ENCODE results near the gene PROC. TPM values are rescaled to one million over a fixed set of nuclear protein-coding genes. Genes with fewer than 3 reads are reported as not detected.

PROC gene
- total RNA-seq, 1 experiment from 2014 or later, result not detected

GRCh38 chr2:127449414-127449813 is 31.2 kb downstream of the PROC start:
- RAD21 ChIA-PET (ENCODE audit: low non-redundant PET in 1 of 2, low total read pairs in 2 of 2, uncharacterized antibody in 2 of 2, unreplicated experiment in 2 of 2), result no interaction called here
- Histone ChIP-seq H3K9ac (ENCODE audit: low read length) (no peak overlapping the region), H2AFZ (ENCODE audit: low read depth, low read length, poor library complexity, severe bottlenecking) (no peak overlapping the region), H3K27ac (ENCODE audit: low read depth, low read length) (no peak overlapping the region), H3K4me1 (ENCODE audit: control insufficient read depth in 1 of 2, insufficient read depth in 2 of 2, low read length in 2 of 2) (peaks cover 2 to 7% of the 10 kb centered on the region in 2 experiments), H4K20me1 (ENCODE audit: insufficient read depth) (no peaks in the 10 kb centered on the region), H3K4me3 (replicated peaks in 1 of 2; ENCODE audit: low read depth in 1 of 2, low read length in 2 of 2) (no peak overlapping the region), H3K4me2 (ENCODE audit: low read length) (no peak overlapping the region), H3K9me2 (ENCODE audit: insufficient read depth) (no peaks in the 10 kb centered on the region), H3K9me3 (ENCODE audit: control insufficient read depth in 1 of 2, insufficient read depth in 1 of 2, low read depth in 1 of 2, low read length in 2 of 2) (no peaks in the 10 kb centered on the region), H3K79me2 (ENCODE audit: insufficient read depth, low read length) (no peaks in the 10 kb centered on the region), H3K27me3 (ENCODE audit: insufficient read depth, low read length) (no peaks in the 10 kb centered on the region), H3K36me3 (ENCODE audit: control insufficient read depth in 1 of 2, insufficient read depth in 2 of 2, low read length in 2 of 2) (no peaks in the 10 kb centered on the region)
- no TSS peak for BruUV-seq (replicated peaks)
- CTCF ChIA-PET, result no interaction called here
- intact Hi-C loops (cut with micrococcal nuclease), result no loop called here
- DNase-seq (ENCODE audit: low read depth, low spot score), result no peak
- no peak for ATAC-seq
- POLR2A ChIA-PET, result no interaction called here
- TF ChIP-seq TCF7L2 (IDR thresholded peaks at IDR 0.05; ENCODE audit: borderline replicate concordance, extremely low read depth, insufficient read depth, insufficient read length), result no peak
- TF ChIP-seq ZFX (IDR thresholded peaks at IDR 0.05), result no peak
- TF ChIP-seq EGR1 (IDR thresholded peaks at IDR 0.05; ENCODE audit: low read depth), result no peak
- TF ChIP-seq SIN3A (IDR thresholded peaks at IDR 0.05; ENCODE audit: low read depth), result no peak
- TF ChIP-seq, protein P1, sequence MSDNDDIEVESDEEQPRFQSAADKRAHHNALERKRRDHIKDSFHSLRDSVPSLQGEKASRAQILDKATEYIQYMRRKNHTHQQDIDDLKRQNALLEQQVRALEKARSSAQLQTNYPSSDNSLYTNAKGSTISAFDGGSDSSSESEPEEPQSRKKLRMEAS (IDR thresholded peaks at IDR 0.05), result no peak
- TF ChIP-seq POLR2AphosphoS5 (IDR thresholded peaks at IDR 0.05; ENCODE audit: low read depth, low read length), result no peak
- no peak for TF ChIP-seq CBX3 (IDR thresholded peaks at IDR 0.05; ENCODE audit: low read depth)
- TF ChIP-seq JUND (IDR thresholded peaks at IDR 0.05), result no peak
- TF ChIP-seq EZH2phosphoT487 (IDR thresholded peaks at IDR 0.05; ENCODE audit: borderline replicate concordance), result no peak
- TF ChIP-seq FOSL1 (IDR thresholded peaks at IDR 0.05; ENCODE audit: low read depth), result no peak
- TF ChIP-seq RAD21 (IDR thresholded peaks at IDR 0.05; ENCODE audit: low read depth), result no peak

GRCh38 chr2:127449898-127450297 is 31.7 kb downstream of the PROC start:
- no peaks in the 10 kb centered on the region for H3K9me3 ChIP-seq (ENCODE audit: control insufficient read depth in 1 of 2, insufficient read depth in 1 of 2, low read depth in 1 of 2, low read length in 2 of 2)
- CTCF ChIA-PET, result no interaction called here
- no peaks in the 10 kb centered on the region for H4K20me1 ChIP-seq (ENCODE audit: insufficient read depth)
- TF ChIP-seq POLR2A (IDR thresholded peaks at IDR 0.05; ENCODE audit: borderline replicate concordance, extremely low read depth, insufficient read depth, insufficient read length), result no peak
- TF ChIP-seq CEBPB (IDR thresholded peaks at IDR 0.05; ENCODE audit: low read depth), result no peak
- no peak for TF ChIP-seq EGR1 (IDR thresholded peaks at IDR 0.05; ENCODE audit: low read depth)
- no peak for TF ChIP-seq ELF1 (IDR thresholded peaks at IDR 0.05; ENCODE audit: borderline replicate concordance, low read depth)
- TF ChIP-seq, protein P2, sequence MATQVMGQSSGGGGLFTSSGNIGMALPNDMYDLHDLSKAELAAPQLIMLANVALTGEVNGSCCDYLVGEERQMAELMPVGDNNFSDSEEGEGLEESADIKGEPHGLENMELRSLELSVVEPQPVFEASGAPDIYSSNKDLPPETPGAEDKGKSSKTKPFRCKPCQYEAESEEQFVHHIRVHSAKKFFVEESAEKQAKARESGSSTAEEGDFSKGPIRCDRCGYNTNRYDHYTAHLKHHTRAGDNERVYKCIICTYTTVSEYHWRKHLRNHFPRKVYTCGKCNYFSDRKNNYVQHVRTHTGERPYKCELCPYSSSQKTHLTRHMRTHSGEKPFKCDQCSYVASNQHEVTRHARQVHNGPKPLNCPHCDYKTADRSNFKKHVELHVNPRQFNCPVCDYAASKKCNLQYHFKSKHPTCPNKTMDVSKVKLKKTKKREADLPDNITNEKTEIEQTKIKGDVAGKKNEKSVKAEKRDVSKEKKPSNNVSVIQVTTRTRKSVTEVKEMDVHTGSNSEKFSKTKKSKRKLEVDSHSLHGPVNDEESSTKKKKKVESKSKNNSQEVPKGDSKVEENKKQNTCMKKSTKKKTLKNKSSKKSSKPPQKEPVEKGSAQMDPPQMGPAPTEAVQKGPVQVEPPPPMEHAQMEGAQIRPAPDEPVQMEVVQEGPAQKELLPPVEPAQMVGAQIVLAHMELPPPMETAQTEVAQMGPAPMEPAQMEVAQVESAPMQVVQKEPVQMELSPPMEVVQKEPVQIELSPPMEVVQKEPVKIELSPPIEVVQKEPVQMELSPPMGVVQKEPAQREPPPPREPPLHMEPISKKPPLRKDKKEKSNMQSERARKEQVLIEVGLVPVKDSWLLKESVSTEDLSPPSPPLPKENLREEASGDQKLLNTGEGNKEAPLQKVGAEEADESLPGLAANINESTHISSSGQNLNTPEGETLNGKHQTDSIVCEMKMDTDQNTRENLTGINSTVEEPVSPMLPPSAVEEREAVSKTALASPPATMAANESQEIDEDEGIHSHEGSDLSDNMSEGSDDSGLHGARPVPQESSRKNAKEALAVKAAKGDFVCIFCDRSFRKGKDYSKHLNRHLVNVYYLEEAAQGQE (IDR thresholded peaks at IDR 0.05; ENCODE audit: low read depth), result no peak
- no peak for TF ChIP-seq ATF3 (IDR thresholded peaks at IDR 0.05)
- TF ChIP-seq EZH2 (IDR thresholded peaks at IDR 0.05), result no peak
- no peak for TF ChIP-seq TCF7L2 (IDR thresholded peaks at IDR 0.05; ENCODE audit: borderline replicate concordance, extremely low read depth, insufficient read depth, insufficient read length)
- TF ChIP-seq EZH2phosphoT487 (IDR thresholded peaks at IDR 0.05; ENCODE audit: borderline replicate concordance), result no peak
- TF ChIP-seq YY1 (IDR thresholded peaks at IDR 0.05; ENCODE audit: extremely low read depth, insufficient replicate concordance, low read depth, low read length), result no peak
- no peak for TF ChIP-seq RAD21 (IDR thresholded peaks at IDR 0.05; ENCODE audit: low read depth)

More at GRCh38 chr2:127449898-127450297, 31.7 kb downstream of the PROC start:
- no TSS peak for BruUV-seq (replicated peaks)
- H3K4me1 ChIP-seq (ENCODE audit: control insufficient read depth in 1 of 2, insufficient read depth in 2 of 2, low read length in 2 of 2), result peaks cover 6 to 11% of the 10 kb centered on the region in 2 experiments
- ATAC-seq (no peak), DNase-seq (ENCODE audit: low read depth, low spot score) (no peak)
- H3K9me2 ChIP-seq (ENCODE audit: insufficient read depth), result no peaks in the 10 kb centered on the region
- no peak overlapping the region for H3K9ac ChIP-seq (ENCODE audit: low read length)
- no peak overlapping the region for H2AFZ ChIP-seq (ENCODE audit: low read depth, low read length, poor library complexity, severe bottlenecking)
- H3K4me2 ChIP-seq (ENCODE audit: low read length), result no peak overlapping the region
- no peaks in the 10 kb centered on the region for H3K79me2 ChIP-seq (ENCODE audit: insufficient read depth, low read length)
- ChIA-PET RAD21 (ENCODE audit: low non-redundant PET in 1 of 2, low total read pairs in 2 of 2, uncharacterized antibody in 2 of 2, unreplicated experiment in 2 of 2) (no interaction called here), POLR2A (no interaction called here)
- no peak overlapping the region for H3K27ac ChIP-seq (ENCODE audit: low read depth, low read length)
- intact Hi-C loops (cut with micrococcal nuclease), result no loop called here
- no peaks in the 10 kb centered on the region for H3K27me3 ChIP-seq (ENCODE audit: insufficient read depth, low read length)
- no peaks in the 10 kb centered on the region for H3K36me3 ChIP-seq (ENCODE audit: control insufficient read depth in 1 of 2, insufficient read depth in 2 of 2, low read length in 2 of 2)
- H3K4me3 ChIP-seq (replicated peaks in 1 of 2; ENCODE audit: low read depth in 1 of 2, low read length in 2 of 2), result no peak overlapping the region

Measured in HCT116 (cell line).